Loucy (cell line): ENCODE data around the gene MUC3A.
"Not testable (repeated sequence)": the region's sequence is repeated elsewhere in the genome, so short reads cannot be mapped to it uniquely, and the experiment has no call there.

Experiments
- EZH2phosphoT487 ChIP-seq: fragments of 200-600 bp; IDR thresholded peaks from 2 replicates; pipeline ENCODE4 v1.6.1; 2018; ENCODE audit warnings: antibody characterized with exemption, mild to moderate bottlenecking, moderate library complexity, borderline replicate concordance
- TF ChIP-seq, protein P1 (sequence below): fragments of 200-600 bp; sonication (generic); conservative IDR thresholded peaks from 2 replicates; pipeline ENCODE4 v1.5.1; 2014; ENCODE audit warnings: mild to moderate bottlenecking, antibody characterized with exemption, low read length

DNA sequence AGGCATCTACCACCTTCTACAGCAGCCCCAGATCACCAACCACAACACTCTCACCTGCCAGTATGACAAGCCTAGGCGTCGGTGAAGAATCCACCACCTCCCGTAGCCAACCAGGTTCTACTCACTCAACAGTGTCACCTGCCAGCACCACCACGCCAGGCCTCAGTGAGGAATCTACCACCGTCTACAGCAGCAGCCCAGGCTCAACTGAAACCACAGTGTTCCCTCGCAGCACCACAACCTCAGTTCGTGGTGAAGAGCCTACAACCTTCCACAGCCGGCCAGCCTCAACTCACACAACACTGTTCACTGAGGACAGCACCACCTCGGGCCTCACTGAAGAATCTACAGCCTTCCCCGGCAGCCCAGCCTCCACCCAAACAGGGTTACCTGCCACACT lies 49.2 kb downstream of the MUC3A start:
- TF ChIP-seq, protein P1, sequence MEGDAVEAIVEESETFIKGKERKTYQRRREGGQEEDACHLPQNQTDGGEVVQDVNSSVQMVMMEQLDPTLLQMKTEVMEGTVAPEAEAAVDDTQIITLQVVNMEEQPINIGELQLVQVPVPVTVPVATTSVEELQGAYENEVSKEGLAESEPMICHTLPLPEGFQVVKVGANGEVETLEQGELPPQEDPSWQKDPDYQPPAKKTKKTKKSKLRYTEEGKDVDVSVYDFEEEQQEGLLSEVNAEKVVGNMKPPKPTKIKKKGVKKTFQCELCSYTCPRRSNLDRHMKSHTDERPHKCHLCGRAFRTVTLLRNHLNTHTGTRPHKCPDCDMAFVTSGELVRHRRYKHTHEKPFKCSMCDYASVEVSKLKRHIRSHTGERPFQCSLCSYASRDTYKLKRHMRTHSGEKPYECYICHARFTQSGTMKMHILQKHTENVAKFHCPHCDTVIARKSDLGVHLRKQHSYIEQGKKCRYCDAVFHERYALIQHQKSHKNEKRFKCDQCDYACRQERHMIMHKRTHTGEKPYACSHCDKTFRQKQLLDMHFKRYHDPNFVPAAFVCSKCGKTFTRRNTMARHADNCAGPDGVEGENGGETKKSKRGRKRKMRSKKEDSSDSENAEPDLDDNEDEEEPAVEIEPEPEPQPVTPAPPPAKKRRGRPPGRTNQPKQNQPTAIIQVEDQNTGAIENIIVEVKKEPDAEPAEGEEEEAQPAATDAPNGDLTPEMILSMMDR = not testable (repeated sequence)
- not testable (repeated sequence) for TF ChIP-seq EZH2phosphoT487
